Mucosa of stomach (tissue), 1 donor: ENCODE measurements around the gene EFHC1.

Source experiments
- H3K27me3 ChIP-seq: one replicate; pipeline ENCODE4 v1.7.0; 2013; ENCODE audit warnings: mild to moderate bottlenecking, low read length; ENCODE audit not compliant: control insufficient read depth, insufficient read depth
- H3K36me3 ChIP-seq: one replicate; pipeline ENCODE4 v1.7.0; 2013; ENCODE audit warnings: low read length; ENCODE audit not compliant: control insufficient read depth, insufficient read depth
- H3K4me1 ChIP-seq: one replicate; pipeline ENCODE4 v1.7.0; 2013; ENCODE audit warnings: mild to moderate bottlenecking, low read length; ENCODE audit not compliant: control insufficient read depth, insufficient read depth
- H3K4me3 ChIP-seq: one replicate; pipeline ENCODE4 v1.7.0; 2013; ENCODE audit warnings: low read length
- H3K9ac ChIP-seq: one replicate; pipeline ENCODE4 v1.7.0; 2013; ENCODE audit warnings: mild to moderate bottlenecking, low read length, moderate library complexity
- H3K9me3 ChIP-seq: one replicate; pipeline ENCODE4 v1.7.0; 2013; ENCODE audit warnings: mild to moderate bottlenecking, low read length, moderate library complexity; ENCODE audit not compliant: control insufficient read depth
- donor health status: Pancreatic carcinoma.

Gene EFHC1

GRCh38 chr6:52403086-52403485 is 17.1 kb upstream of the EFHC1 start:
- H3K36me3 ChIP-seq: peaks cover 12% of the 10 kb centered on the region
- no peaks in the 10 kb centered on the region for H3K27me3 ChIP-seq
- no peak overlapping the region for H3K9ac ChIP-seq
- H3K4me1 ChIP-seq: peaks cover 28% of the 10 kb centered on the region
- no peaks in the 10 kb centered on the region for H3K9me3 ChIP-seq
- H3K4me3 ChIP-seq: no peak overlapping the region

GRCh38 chr6:52403627-52404026 is 16.5 kb upstream of the EFHC1 start:
- H3K4me3 ChIP-seq: no peak overlapping the region
- peaks cover 28% of the 10 kb centered on the region for H3K4me1 ChIP-seq
- H3K9me3 ChIP-seq: no peaks in the 10 kb centered on the region
- H3K36me3 ChIP-seq: peaks cover 12% of the 10 kb centered on the region
- no peaks in the 10 kb centered on the region for H3K27me3 ChIP-seq
- peak overlapping the region; percentile 14 for H3K9ac ChIP-seq

GRCh38 chr6:52405243-52405642 is 14.9 kb upstream of the EFHC1 start:
- Histone ChIP-seq H3K4me1 (peaks cover 19% of the 10 kb centered on the region), H3K27me3 (no peaks in the 10 kb centered on the region), H3K9ac (no peak overlapping the region), H3K36me3 (peaks cover 12% of the 10 kb centered on the region), H3K9me3 (no peaks in the 10 kb centered on the region), H3K4me3 (no peak overlapping the region)

GRCh38 chr6:52407467-52407866 is 12.7 kb upstream of the EFHC1 start:
- H3K4me1 ChIP-seq: peaks cover 24% of the 10 kb centered on the region
- no peak overlapping the region for H3K9ac ChIP-seq
- no peak overlapping the region for H3K4me3 ChIP-seq
- no peaks in the 10 kb centered on the region for H3K27me3 ChIP-seq
- peaks cover 12% of the 10 kb centered on the region for H3K36me3 ChIP-seq
- no peaks in the 10 kb centered on the region for H3K9me3 ChIP-seq

- Histone ChIP-seq H3K36me3 (no peaks in the 10 kb centered on the region), H3K4me3 (no peak overlapping the region), H3K9ac (no peak overlapping the region), H3K9me3 (no peaks in the 10 kb centered on the region), H3K4me1 (peaks cover 5% of the 10 kb centered on the region), H3K27me3 (no peaks in the 10 kb centered on the region)
These were observed 10.6 kb upstream of the EFHC1 start for GRCh38 chr6:52409499-52409898.

- Histone ChIP-seq H3K9ac (no peak overlapping the region), H3K4me1 (peaks cover 5% of the 10 kb centered on the region), H3K36me3 (no peaks in the 10 kb centered on the region), H3K9me3 (no peaks in the 10 kb centered on the region), H3K27me3 (no peaks in the 10 kb centered on the region), H3K4me3 (no peak overlapping the region)
These were observed 9.2 kb upstream of the EFHC1 start for GRCh38 chr6:52410979-52411378.

GRCh38 chr6:52411911-52412310 is 8.2 kb upstream of the EFHC1 start:
- peaks cover 14% of the 10 kb centered on the region for H3K4me1 ChIP-seq

GRCh38 chr6:52415333-52415732 is 4.8 kb upstream of the EFHC1 start:
- H3K4me3 ChIP-seq: no peak overlapping the region
- peaks cover 34% of the 10 kb centered on the region for H3K4me1 ChIP-seq
- no peak overlapping the region for H3K9ac ChIP-seq
- no peaks in the 10 kb centered on the region for H3K27me3 ChIP-seq
- H3K9me3 ChIP-seq: no peaks in the 10 kb centered on the region
- no peaks in the 10 kb centered on the region for H3K36me3 ChIP-seq

More at GRCh38 chr6:52411911-52412310, 8.2 kb upstream of the EFHC1 start:
- H3K27me3 ChIP-seq: no peaks in the 10 kb centered on the region
- no peaks in the 10 kb centered on the region for H3K9me3 ChIP-seq
- no peaks in the 10 kb centered on the region for H3K36me3 ChIP-seq
- H3K9ac ChIP-seq: no peak overlapping the region
- no peak overlapping the region for H3K4me3 ChIP-seq

- Histone ChIP-seq H3K27me3 (no peaks in the 10 kb centered on the region), H3K4me3 (no peak overlapping the region), H3K9ac (no peak overlapping the region), H3K36me3 (no peaks in the 10 kb centered on the region), H3K4me1 (peaks cover 30% of the 10 kb centered on the region), H3K9me3 (no peaks in the 10 kb centered on the region)
These were observed 4.1 kb upstream of the EFHC1 start for GRCh38 chr6:52415917-52416628.

- no peaks in the 10 kb centered on the region for H3K9me3 ChIP-seq
- no peak overlapping the region for H3K4me3 ChIP-seq
- H3K9ac ChIP-seq: no peak overlapping the region
- no peaks in the 10 kb centered on the region for H3K27me3 ChIP-seq
- peaks cover 30% of the 10 kb centered on the region for H3K4me1 ChIP-seq
- H3K36me3 ChIP-seq: no peaks in the 10 kb centered on the region
These were observed 3.5 kb upstream of the EFHC1 start for GRCh38 chr6:52416629-52417151.

GRCh38 chr6:52417675-52418111 is 2.4 kb upstream of the EFHC1 start:
- Histone ChIP-seq H3K9me3 (no peaks in the 10 kb centered on the region), H3K4me1 (peaks cover 30% of the 10 kb centered on the region), H3K4me3 (no peak overlapping the region), H3K27me3 (no peaks in the 10 kb centered on the region), H3K36me3 (no peaks in the 10 kb centered on the region), H3K9ac (peak overlapping the region; percentile 46)

- H3K9ac ChIP-seq: no peak overlapping the region
- no peak overlapping the region for H3K4me3 ChIP-seq
- H3K9me3 ChIP-seq: no peaks in the 10 kb centered on the region
- no peaks in the 10 kb centered on the region for H3K27me3 ChIP-seq
- H3K4me1 ChIP-seq: peaks cover 30% of the 10 kb centered on the region
- H3K36me3 ChIP-seq: no peaks in the 10 kb centered on the region
These were observed 1.5 kb upstream of the EFHC1 start for GRCh38 chr6:52418606-52419005.
